ENCODE measurements around the gene SLC16A3.

SLC16A3 gene

GRCh38 chr17:82239401-82239925 is 10.6 kb downstream of the SLC16A3 start:
- Histone ChIP-seq H3K9me2 (replicated peaks; ENCODE audit: insufficient read depth, low read length) (no peaks in the 10 kb centered on the region), H3K4me2 (ENCODE audit: low read depth, low read length) (no peak overlapping the region), H3K79me2 (ENCODE audit: low read length) (peaks cover 15% of the 10 kb centered on the region), H3K27ac (ENCODE audit: low read length) (no peak overlapping the region), H3F3A (ENCODE audit: insufficient read depth, low read length) (no peaks in the 10 kb centered on the region), H3K4me3 (ENCODE audit: low read length) (no peak overlapping the region), H2AFZ (ENCODE audit: low read length) (no peak overlapping the region), H3K9me3 (replicated peaks; ENCODE audit: insufficient read depth, low read length) (no peaks in the 10 kb centered on the region), H3K4me1 (ENCODE audit: low read length) (no peaks in the 10 kb centered on the region), H3K36me3 (replicated peaks; ENCODE audit: insufficient read depth, low read length) (no peaks in the 10 kb centered on the region), H4K20me1 (ENCODE audit: insufficient read depth, low read length) (no peaks in the 10 kb centered on the region), H3K27me3 (replicated peaks; ENCODE audit: insufficient read depth, low read length) (no peaks in the 10 kb centered on the region), H3K9ac (ENCODE audit: low read length) (no peak overlapping the region)
- no peak for DNase-seq
- TF ChIP-seq EZH2 (optimal IDR thresholded peaks at IDR 0.05; ENCODE audit: low read depth, low read length) (no peak), EZH2phosphoT487 (IDR thresholded peaks at IDR 0.05; ENCODE audit: low read length) (no peak)
- TF ChIP-seq, protein P1, sequence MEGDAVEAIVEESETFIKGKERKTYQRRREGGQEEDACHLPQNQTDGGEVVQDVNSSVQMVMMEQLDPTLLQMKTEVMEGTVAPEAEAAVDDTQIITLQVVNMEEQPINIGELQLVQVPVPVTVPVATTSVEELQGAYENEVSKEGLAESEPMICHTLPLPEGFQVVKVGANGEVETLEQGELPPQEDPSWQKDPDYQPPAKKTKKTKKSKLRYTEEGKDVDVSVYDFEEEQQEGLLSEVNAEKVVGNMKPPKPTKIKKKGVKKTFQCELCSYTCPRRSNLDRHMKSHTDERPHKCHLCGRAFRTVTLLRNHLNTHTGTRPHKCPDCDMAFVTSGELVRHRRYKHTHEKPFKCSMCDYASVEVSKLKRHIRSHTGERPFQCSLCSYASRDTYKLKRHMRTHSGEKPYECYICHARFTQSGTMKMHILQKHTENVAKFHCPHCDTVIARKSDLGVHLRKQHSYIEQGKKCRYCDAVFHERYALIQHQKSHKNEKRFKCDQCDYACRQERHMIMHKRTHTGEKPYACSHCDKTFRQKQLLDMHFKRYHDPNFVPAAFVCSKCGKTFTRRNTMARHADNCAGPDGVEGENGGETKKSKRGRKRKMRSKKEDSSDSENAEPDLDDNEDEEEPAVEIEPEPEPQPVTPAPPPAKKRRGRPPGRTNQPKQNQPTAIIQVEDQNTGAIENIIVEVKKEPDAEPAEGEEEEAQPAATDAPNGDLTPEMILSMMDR (IDR thresholded peaks at IDR 0.05; ENCODE audit: low read length) = no peak

GRCh38 chr17:82239926-82240505 is 11.2 kb downstream of the SLC16A3 start:
- H3K79me2 ChIP-seq (ENCODE audit: low read length) = peaks cover 17% of the 10 kb centered on the region
- H3K36me3 ChIP-seq (replicated peaks; ENCODE audit: insufficient read depth, low read length) = peaks cover 3% of the 10 kb centered on the region; the same call in 1 of the 2 replicates
- TF ChIP-seq, protein P1 (IDR thresholded peaks at IDR 0.05; ENCODE audit: low read length) = no peak
- TF ChIP-seq EZH2phosphoT487 (IDR thresholded peaks at IDR 0.05; ENCODE audit: low read length) = no peak
- no peak for TF ChIP-seq EZH2 (optimal IDR thresholded peaks at IDR 0.05; ENCODE audit: low read depth, low read length)
- H3K9ac ChIP-seq (ENCODE audit: low read length) = no peak overlapping the region
- no peaks in the 10 kb centered on the region for H4K20me1 ChIP-seq (ENCODE audit: insufficient read depth, low read length)
- no peaks in the 10 kb centered on the region for H3K4me1 ChIP-seq (ENCODE audit: low read length)
- no peak overlapping the region for H3K4me3 ChIP-seq (ENCODE audit: low read length)
- H3K27ac ChIP-seq (ENCODE audit: low read length) = no peak overlapping the region
- no peak overlapping the region for H2AFZ ChIP-seq (ENCODE audit: low read length)
- no peaks in the 10 kb centered on the region for H3K27me3 ChIP-seq (replicated peaks; ENCODE audit: insufficient read depth, low read length)
- no peaks in the 10 kb centered on the region for H3K9me2 ChIP-seq (replicated peaks; ENCODE audit: insufficient read depth, low read length)
- H3F3A ChIP-seq (ENCODE audit: insufficient read depth, low read length) = no peaks in the 10 kb centered on the region
- no peak overlapping the region for H3K4me2 ChIP-seq (ENCODE audit: low read depth, low read length)
- H3K9me3 ChIP-seq (replicated peaks; ENCODE audit: insufficient read depth, low read length) = no peaks in the 10 kb centered on the region
- no peak for DNase-seq

GRCh38 chr17:82240506-82241182 is 11.8 kb downstream of the SLC16A3 start:
- H3K4me2 ChIP-seq (ENCODE audit: low read depth, low read length) = no peak overlapping the region
- no peaks in the 10 kb centered on the region for H3K27me3 ChIP-seq (replicated peaks; ENCODE audit: insufficient read depth, low read length)
- no peaks in the 10 kb centered on the region for H3K4me1 ChIP-seq (ENCODE audit: low read length)
- H3K9me2 ChIP-seq (replicated peaks; ENCODE audit: insufficient read depth, low read length) = no peaks in the 10 kb centered on the region
- H3K4me3 ChIP-seq (ENCODE audit: low read length) = no peak overlapping the region
- no peaks in the 10 kb centered on the region for H4K20me1 ChIP-seq (ENCODE audit: insufficient read depth, low read length)
- no peak overlapping the region for H3K9ac ChIP-seq (ENCODE audit: low read length)
- no peak for TF ChIP-seq EZH2 (optimal IDR thresholded peaks at IDR 0.05; ENCODE audit: low read depth, low read length)
- TF ChIP-seq EZH2phosphoT487 (IDR thresholded peaks at IDR 0.05; ENCODE audit: low read length) = no peak
- TF ChIP-seq, protein P1 (IDR thresholded peaks at IDR 0.05; ENCODE audit: low read length) = no peak
- DNase-seq = no peak
- H3K79me2 ChIP-seq (ENCODE audit: low read length) = peaks cover 19% of the 10 kb centered on the region
- no peaks in the 10 kb centered on the region for H3F3A ChIP-seq (ENCODE audit: insufficient read depth, low read length)
- no peaks in the 10 kb centered on the region for H3K9me3 ChIP-seq (replicated peaks; ENCODE audit: insufficient read depth, low read length)
- H3K27ac ChIP-seq (ENCODE audit: low read length) = no peak overlapping the region
- no peak overlapping the region for H2AFZ ChIP-seq (ENCODE audit: low read length)
- H3K36me3 ChIP-seq (replicated peaks; ENCODE audit: insufficient read depth, low read length) = peaks cover 3% of the 10 kb centered on the region; the same call in 1 of the 2 replicates

Data from MM.1S (cell line).